Tibial nerve (tissue), 4 donors: Measurements from ENCODE around the gene MTUS2. TPM values are rescaled to one million over a fixed set of nuclear protein-coding genes. Genes with fewer than 3 reads are reported as not detected.

Experiments
- DNase-seq, 2 donors: peaks; one replicate each; pipeline ENCODE4 v3.0.0-alpha.2; 2019; ENCODE audit warnings: low spot score in 2 of 2
- H3K27ac ChIP-seq, 4 donors: fragments of 200-600 bp; sonication (generic) in 3 of 4; one replicate each; pipeline ENCODE4 v1.5.1; 2017 to 2019; ENCODE audit warnings: mild to moderate bottlenecking in 1 of 4
- H3K27me3 ChIP-seq, 2 donors: fragments of 200-600 bp; sonication (generic) in 1 of 2; one replicate each; pipeline versions ENCODE4 v1.5.1 to v1.6.0; 2017 to 2019
- H3K36me3 ChIP-seq, 3 donors: fragments of 200-600 bp; sonication (generic); one replicate each; pipeline ENCODE4 v1.5.1; 2018 to 2019
- H3K4me1 ChIP-seq, 4 donors: fragments of 200-600 bp; sonication (generic) in 3 of 4; one replicate each; pipeline ENCODE4 v1.5.1; 2017 to 2019
- H3K4me3 ChIP-seq, 4 donors: fragments of 200-600 bp; sonication (generic) in 3 of 4; one replicate each; pipeline ENCODE4 v1.5.1; 2017 to 2019; ENCODE audit warnings: mild to moderate bottlenecking in 1 of 4, moderate library complexity in 1 of 4
- H3K9me3 ChIP-seq, 4 donors: fragments of 200-600 bp; sonication (generic) in 3 of 4; one replicate each; pipeline ENCODE4 v1.5.1; 2017 to 2019
- CTCF ChIP-seq, 5 experiments: fragments of 200-600 bp in 3 of 5; fragments of 450-650 bp in 2 of 5; sonication (generic) in 3 of 5; IDR thresholded peaks; one replicate each; pipeline ENCODE4 v1.5.1; 2016 to 2019; ENCODE audit warnings: antibody characterized with exemption in 5 of 5, mild to moderate bottlenecking in 3 of 5, moderate library complexity in 2 of 5
- EP300 ChIP-seq, 2 donors: sonication (generic); formaldehyde crosslinking; IDR thresholded peaks; one replicate each; pipeline ENCODE4 v1.6.1; 2017; ENCODE audit warnings: antibody characterized with exemption in 2 of 2, mild to moderate bottlenecking in 1 of 2
- POLR2A ChIP-seq, 2 donors: fragments of 450-650 bp; IDR thresholded peaks; one replicate each; pipeline ENCODE4 v1.6.1; 2017; ENCODE audit warnings: antibody characterized with exemption in 2 of 2, mild to moderate bottlenecking in 2 of 2, moderate library complexity in 2 of 2
- WGBS, 2 donors: methylation state at CpG; one replicate each; pipeline ENCODE4 v1.1.5; 2018; 5-methylcytosine and 5-hydroxymethylcytosine counted together
- total RNA-seq, 4 donors: library from RNA; depleted of rRNA; stranded (reverse); fragments of >200 nt; gene quantifications; one replicate each; pipeline ENCODE4 v1.1.0, GENCODE V29; 2016

Gene MTUS2
- total RNA-seq, 4 donors from 2014 or later: 0.20 TPM; not detected in 3

GRCh38 chr13:29227576-29227975 is 407.4 kb downstream of the MTUS2 start:
- H3K27ac ChIP-seq: no peak overlapping the region
- H3K4me1 ChIP-seq: no peaks in the 10 kb centered on the region

GRCh38 chr13:29230299-29230845 is 410.2 kb downstream of the MTUS2 start:
- H3K9me3 ChIP-seq: no peaks in the 10 kb centered on the region
- DNase-seq: no peak
- H3K4me3 ChIP-seq: no peak overlapping the region
- H3K27ac ChIP-seq: no peak overlapping the region
- no peaks in the 10 kb centered on the region for H3K36me3 ChIP-seq
- H3K27me3 ChIP-seq: no peaks in the 10 kb centered on the region
- TF ChIP-seq POLR2A (IDR thresholded peaks at IDR 0.05) (no peak), CTCF (IDR thresholded peaks at IDR 0.05) (no peak)
- 77 to 78% methylated on average over 3 of the region's 3 CpGs for WGBS, 2 donors
- H3K4me1 ChIP-seq: no peaks in the 10 kb centered on the region

More at GRCh38 chr13:29227576-29227975, 407.4 kb downstream of the MTUS2 start:
- peaks cover 0 to 12% (median 0%) of the 10 kb centered on the region in 4 donors for H3K9me3 ChIP-seq
- TF ChIP-seq CTCF (IDR thresholded peaks at IDR 0.05) (no peak), POLR2A (IDR thresholded peaks at IDR 0.05) (no peak), EP300 (IDR thresholded peaks at IDR 0.05) (no peak)
- no peak overlapping the region for H3K4me3 ChIP-seq
- no peaks in the 10 kb centered on the region for H3K36me3 ChIP-seq
- DNase-seq: no peak
- H3K27me3 ChIP-seq: no peaks in the 10 kb centered on the region

- 45 to 59% methylated on average over 3 of the region's 3 CpGs for WGBS, 2 donors
Measured at GRCh38 chr13:29239653-29240525, 419.8 kb downstream of the MTUS2 start.

GRCh38 chr13:29254626-29255370 is 434.7 kb downstream of the MTUS2 start:
- TF ChIP-seq EP300 (IDR thresholded peaks at IDR 0.05) (no peak), CTCF (IDR thresholded peaks at IDR 0.05) (no peak), POLR2A (IDR thresholded peaks at IDR 0.05) (no peak)
- 53 to 65% methylated on average over 9 of the region's 9 CpGs for WGBS, 2 donors
- H3K4me1 ChIP-seq: no peaks in the 10 kb centered on the region
- H3K36me3 ChIP-seq: no peaks in the 10 kb centered on the region
- no peak overlapping the region for H3K27ac ChIP-seq
- no peaks in the 10 kb centered on the region for H3K27me3 ChIP-seq
- H3K4me3 ChIP-seq: no peak overlapping the region
- no peaks in the 10 kb centered on the region for H3K9me3 ChIP-seq
- no peak for DNase-seq

More at GRCh38 chr13:29239653-29240525, 419.8 kb downstream of the MTUS2 start:
- no peak for TF ChIP-seq POLR2A (IDR thresholded peaks at IDR 0.05)
- TF ChIP-seq CTCF (IDR thresholded peaks at IDR 0.05): no peak
- Histone ChIP-seq H3K36me3 (no peaks in the 10 kb centered on the region), H3K4me1 (no peaks in the 10 kb centered on the region), H3K27ac (no peak overlapping the region), H3K27me3 (no peaks in the 10 kb centered on the region), H3K4me3 (no peak overlapping the region), H3K9me3 (no peaks in the 10 kb centered on the region)
- DNase-seq: no peak

GRCh38 chr13:29255567-29255966 is 435.4 kb downstream of the MTUS2 start:
- Histone ChIP-seq H3K4me3 (no peak overlapping the region), H3K36me3 (no peaks in the 10 kb centered on the region), H3K27ac (no peak overlapping the region), H3K4me1 (no peaks in the 10 kb centered on the region), H3K9me3 (no peaks in the 10 kb centered on the region), H3K27me3 (no peaks in the 10 kb centered on the region)
- DNase-seq: no peak
- TF ChIP-seq POLR2A (IDR thresholded peaks at IDR 0.05) (no peak), EP300 (IDR thresholded peaks at IDR 0.05) (no peak), CTCF (IDR thresholded peaks at IDR 0.05) (no peak)
- 79 to 87% methylated on average over 2 of the region's 2 CpGs for WGBS, 2 donors
